HepG2 (cell line): ENCODE results near the gene NRL. TPM values are rescaled to one million over a fixed set of nuclear protein-coding genes. Genes with fewer than 3 reads are reported as not detected.
A peak's percentile ranks its signal among the peaks of the same experiment; 100 is the strongest.

Source experiments
- ATAC-seq: fragments of 200-7000 bp; cut with Tn5 transposase; 3 replicates; pipeline ENCODE4 v1.9.1; 2020; ENCODE audit warnings: mild to moderate bottlenecking, moderate library complexity
- BruUV-seq: library from RNA; stranded (reverse); fragments of 400-500 nt; replicated peaks from 2 replicates; lab custom pipeline; 2021; lab: Mats Ljungman, UMichigan
- CTCF ChIA-PET: fragments of 300-600 bp; formaldehyde crosslinking; extraction: SDS; loops from one replicate; lab custom pipeline; 2021; ENCODE audit warnings: low total read pairs, inconsistent platforms, low intra/inter-chr PET ratio; lab: Yijun Ruan, JAX
- POLR2A ChIA-PET: fragments of 350-600 bp; sonication (Branson Sonifier 250); formaldehyde crosslinking; loops from one replicate; lab custom pipeline; 2020; ENCODE audit warnings: antibody characterized with exemption, inconsistent platforms; lab: Yijun Ruan, JAX
- DNase-seq: peaks from one replicate; pipeline ENCODE4 v3.0.0-alpha.2; 2015; ENCODE audit warnings: low spot score
- FAIRE-seq: peaks from 3 replicates; lab custom pipeline; 2011; peaks lifted over from hg19 to GRCh38; lab: Jason Lieb, UNC
- H2AFZ ChIP-seq: one replicate; pipeline ENCODE4 v1.6.1; 2011; ENCODE audit warnings: low read length, inconsistent platforms
- H3K27ac ChIP-seq: fragments of 300-600 bp; 3 replicates; pipeline ENCODE4 v1.8.0; 2011; ENCODE audit warnings: mixed run types, mild to moderate bottlenecking, mixed read lengths, low read length, inconsistent platforms; ENCODE audit not compliant: insufficient read depth; ENCODE audit errors: extremely low read length
- H3K27me3 ChIP-seq, 2 experiments: fragments of 200-600 bp in 1 of 2; 2 replicates in 1 of 2; 3 replicates in 1 of 2; pipeline versions ENCODE4 v1.6.0 to v1.8.0; 2011; ENCODE audit warnings: low read length in 2 of 2, mild to moderate bottlenecking in 2 of 2, moderate library complexity in 2 of 2, inconsistent platforms in 1 of 2; ENCODE audit not compliant: insufficient read depth in 2 of 2, control insufficient read depth in 1 of 2
- H3K36me3 ChIP-seq, 2 experiments: fragments of 200-600 bp in 1 of 2; replicated peaks in 1 of 2; 2 replicates in 1 of 2; 3 replicates in 1 of 2; pipeline versions ENCODE4 v1.5.1 to v1.8.0; 2011; ENCODE audit warnings: low read length in 2 of 2, inconsistent platforms in 1 of 2; ENCODE audit not compliant: insufficient read depth in 2 of 2, control insufficient read depth in 1 of 2
- H3K4me1 ChIP-seq: 2 replicates; pipeline ENCODE4 v1.5.1; 2012; ENCODE audit warnings: low read length, inconsistent platforms; ENCODE audit not compliant: insufficient read depth
- H3K4me2 ChIP-seq: 2 replicates; pipeline ENCODE4 v1.6.0; 2011; ENCODE audit warnings: low read depth, low read length, inconsistent platforms
- H3K4me3 ChIP-seq, 3 experiments: fragments of 200-600 bp in 1 of 3; sonication (generic), shearing (Covaris generic) in 1 of 3; replicated peaks in 1 of 3; 2 replicates each; pipeline ENCODE4 v1.5.1; 2011 to 2016; ENCODE audit warnings: low read length in 3 of 3, inconsistent platforms in 2 of 3, low read depth in 2 of 3, mild to moderate bottlenecking in 2 of 3, control low read depth in 1 of 3, mixed read lengths in 1 of 3; ENCODE audit not compliant: insufficient read depth in 1 of 3
- H3K79me2 ChIP-seq: one replicate; pipeline ENCODE4 v1.6.1; 2011; ENCODE audit warnings: low read length, inconsistent platforms; ENCODE audit not compliant: insufficient read depth
- H3K9ac ChIP-seq: 2 replicates; pipeline ENCODE4 v1.6.0; 2011; ENCODE audit warnings: mild to moderate bottlenecking, low read depth, low read length, inconsistent platforms; ENCODE audit not compliant: insufficient read depth
- H3K9me3 ChIP-seq: 2 replicates; pipeline ENCODE4 v1.5.1; 2012; ENCODE audit warnings: mild to moderate bottlenecking, low read length
- H4K20me1 ChIP-seq: 2 replicates; pipeline ENCODE4 v1.6.0; 2011; ENCODE audit warnings: inconsistent platforms, mild to moderate bottlenecking, low read length, moderate library complexity; ENCODE audit not compliant: insufficient read depth
- ARHGAP35 ChIP-seq: sonication (generic); formaldehyde crosslinking; IDR thresholded peaks from 2 replicates; pipeline ENCODE4 v1.9.0; 2022; ENCODE audit warnings: mild to moderate bottlenecking, inconsistent platforms, moderate library complexity, missing genetic modification reagents, borderline replicate concordance
- ATF7 ChIP-seq, 2 experiments: fragments of 450-650 bp in 1 of 2; sonication (generic) in 1 of 2; formaldehyde crosslinking in 1 of 2; IDR thresholded peaks; 2 replicates each; pipeline versions ENCODE4 v1.4.0 to v1.6.1; 2016 to 2020; ENCODE audit warnings: antibody characterized with exemption in 1 of 2, mild to moderate bottlenecking in 1 of 2, missing genetic modification reagents in 1 of 2
- HES4 ChIP-seq: sonication (generic); formaldehyde crosslinking; IDR thresholded peaks from 2 replicates; pipeline ENCODE4 v1.9.0; 2021; ENCODE audit warnings: mild to moderate bottlenecking, missing genetic modification reagents, borderline replicate concordance
- IRX3 ChIP-seq: sonication (generic); formaldehyde crosslinking; IDR thresholded peaks from 2 replicates; pipeline ENCODE4 v1.8.1; 2023; ENCODE audit warnings: mild to moderate bottlenecking, low read depth, missing genetic modification reagents, borderline replicate concordance
- NFKB2 ChIP-seq: sonication (generic); formaldehyde crosslinking; IDR thresholded peaks from 2 replicates; pipeline ENCODE4 v1.4.0; 2020; ENCODE audit warnings: missing genetic modification reagents, borderline replicate concordance
- PCBP1 ChIP-seq: fragments of 200-400 bp; formaldehyde crosslinking; IDR thresholded peaks from 2 replicates; pipeline ENCODE4 v1.6.1; 2017; ENCODE audit warnings: mild to moderate bottlenecking, low read depth, low read length, borderline replicate concordance
- RFXAP ChIP-seq: sonication (generic); formaldehyde crosslinking; IDR thresholded peaks from 2 replicates; pipeline ENCODE4 v1.4.0; 2020; ENCODE audit warnings: missing genetic modification reagents, borderline replicate concordance
- ZFP90 ChIP-seq: sonication (generic); formaldehyde crosslinking; IDR thresholded peaks from 2 replicates; pipeline ENCODE4 v1.8.0; 2022; ENCODE audit warnings: missing genetic modification reagents, mild to moderate bottlenecking, inconsistent platforms, borderline replicate concordance
- ZNF264 ChIP-seq: sonication (generic); formaldehyde crosslinking; IDR thresholded peaks from 2 replicates; pipeline ENCODE4 v1.4.0; 2020; ENCODE audit warnings: missing genetic modification reagents
- ZNF619 ChIP-seq: sonication (generic); formaldehyde crosslinking; IDR thresholded peaks from 2 replicates; pipeline ENCODE4 v1.4.0; 2020; ENCODE audit warnings: mild to moderate bottlenecking, missing genetic modification reagents
- ZNF768 ChIP-seq: sonication (generic); formaldehyde crosslinking; IDR thresholded peaks from 2 replicates; pipeline ENCODE4 v1.4.0; 2020; ENCODE audit warnings: missing genetic modification reagents
- ZNF883 ChIP-seq: sonication (generic); formaldehyde crosslinking; IDR thresholded peaks from 2 replicates; pipeline ENCODE4 v1.5.1; 2020; ENCODE audit warnings: mild to moderate bottlenecking, missing genetic modification reagents; ENCODE audit errors: not compliant biosample characterization
- WGBS: methylation state at CpG from one replicate; pipeline ENCODE4 v1.1.6; 2017; ENCODE audit warnings: low lambda C conversion rate; 5-methylcytosine and 5-hydroxymethylcytosine counted together
- in situ Hi-C: cut with HindIII; loops from 2 replicates; pipeline ENCODE4 v1.10.0; 2017; ENCODE audit warnings: low pct_unique_long_range_greater_than_20kb; ENCODE audit not compliant: extremely low pct_ligation_motif_present
- intact Hi-C: fragments of 100-400 bp; cut with micrococcal nuclease; formaldehyde crosslinking; loops from one replicate; pipeline ENCODE4 v1.10.0; 2022; ENCODE audit not compliant: unreplicated experiment
- polyA plus RNA-seq, 8 experiments: library from polyadenylated mRNA; depleted of rRNA in 3 of 8; stranded (reverse) in 7 of 8; unstranded in 1 of 8; fragments of >200 nt; fragmentation: Illumina TruSeq in 4 of 8; extraction: Trizol in 4 of 8; gene quantifications; 2 replicates each; pipeline versions ENCODE4 v1.2.1 to v1.2.3, GENCODE V29; 2011 to 2016; ENCODE audit warnings: low read depth in 4 of 8, missing spikeins in 1 of 8, mixed read lengths in 1 of 8; ENCODE audit not compliant: insufficient read depth in 1 of 8
- total RNA-seq, 5 experiments: library from RNA; depleted of rRNA; stranded (reverse); fragments of >200 nt; fragmentation: Illumina TruSeq; extraction: Trizol; gene quantifications; 2 replicates each; pipeline ENCODE4 v1.2.3, GENCODE V29; 2016; ENCODE audit warnings: low read depth in 1 of 5

NRL gene
- total and polyA plus RNA-seq, 2 of the 13 experiments (the other 11 are each of a cell fraction or from before 2014, with no cell fraction given) = 2.5 to 4.7 TPM

- FAIRE-seq (no peak), ATAC-seq (peak; percentile 1; the same call in 1 of the 3 replicates), DNase-seq (no peak)
- H3K27me3 ChIP-seq = peaks cover 15 to 66% of the 10 kb centered on the region in 2 experiments
- peak overlapping the region; percentile 5; the same call in 1 of the 2 replicates for H3K4me2 ChIP-seq
- CTCF ChIA-PET = no interaction called here
- no TSS peak for BruUV-seq
- H2AFZ ChIP-seq = no peak overlapping the region
- no peaks in the 10 kb centered on the region for H4K20me1 ChIP-seq
- in situ Hi-C loops (no loop called here), intact Hi-C loops (no loop called here)
- H3K4me1 ChIP-seq = peaks cover 33% of the 10 kb centered on the region
- H3K9ac ChIP-seq = no peak overlapping the region
- POLR2A ChIA-PET = interaction anchor here (1.1 to 8.3 kb wide), 6 partner anchors 15 to 66 kb away, joined by 3 to 68 read pairs (median 5); partner anchors contain the start of genes DCAF11, EMC9, NRL and PCK2
- TF ChIP-seq RFXAP (CRISPR knock-in tag) (0 out of 2 replicates have a peak, but pooled peaks have one; percentile 5), ATF7 (IDR thresholded peaks at IDR 0.05) (peak; percentile 42; the same call in 1 of the 2 replicates), ATF7 (CRISPR knock-in tag; IDR thresholded peaks at IDR 0.05) (no peak), ZNF768 (peak; percentile 27; the same call in 1 of the 2 replicates), IRX3 (CRISPR knock-in tag) (no peak), ZNF883 (CRISPR knock-in tag) (no peak), ARHGAP35 (CRISPR knock-in tag) (peak; percentile 65; the same call in 1 of the 2 replicates), NFKB2 (0 out of 2 replicates have a peak, but pooled peaks have one; percentile 14), ZNF264 (CRISPR knock-in tag) (no peak), HES4 (0 out of 2 replicates have a peak, but pooled peaks have one; percentile 4), ZNF619 (CRISPR knock-in tag) (0 out of 2 replicates have a peak, but pooled peaks have one; percentile 18), PCBP1 (0 out of 2 replicates have a peak, but pooled peaks have one; percentile 27), ZFP90 (CRISPR knock-in tag) (0 out of 2 replicates have a peak, but pooled peaks have one; percentile 18)
- no peak overlapping the region for H3K27ac ChIP-seq
- no peaks in the 10 kb centered on the region for H3K36me3 ChIP-seq
- 45% methylated on average over 11 of the region's 11 CpGs for WGBS
- no peaks in the 10 kb centered on the region for H3K9me3 ChIP-seq
- H3K4me3 ChIP-seq = no peak overlapping the region
- no peaks in the 10 kb centered on the region for H3K79me2 ChIP-seq
Observed at GRCh38 chr14:24075485-24076301, 39.1 kb downstream of the NRL start.
